GM18508 (cell line): ENCODE measurements around the gene MAST3.

ENCODE experiments used
- ATAC-seq: cut with Tn5 transposase; IDR thresholded peaks from one replicate; pipeline ENCODE4 v1.9.1; 2021; ENCODE audit warnings: moderate number of reproducible peaks; ENCODE audit not compliant: insufficient read depth, unreplicated experiment

The MAST3 gene

GRCh38 chr19:18109733-18110608, 12.4 kb downstream of the MAST3 start:
- ATAC-seq = no peak

- no peak for ATAC-seq
Measured at GRCh38 chr19:18110609-18111232, 13.1 kb downstream of the MAST3 start.

- ATAC-seq = no peak
Measured at GRCh38 chr19:18112989-18113478, 15.5 kb downstream of the MAST3 start.

GRCh38 chr19:18113827-18114226, 16.2 kb downstream of the MAST3 start:
- no peak for ATAC-seq

- ATAC-seq = no peak
Measured at GRCh38 chr19:18114483-18114882, 16.9 kb downstream of the MAST3 start.

- ATAC-seq = no peak
Measured at GRCh38 chr19:18117364-18117691, 19.8 kb downstream of the MAST3 start.

GRCh38 chr19:18117692-18118378, 20.3 kb downstream of the MAST3 start:
- no peak for ATAC-seq

- no peak for ATAC-seq
Measured at GRCh38 chr19:18118420-18119012, 20.9 kb downstream of the MAST3 start.

GRCh38 chr19:18119013-18119716, 21.6 kb downstream of the MAST3 start:
- ATAC-seq = no peak

- ATAC-seq = no peak
Measured at GRCh38 chr19:18119717-18120105, 22.1 kb downstream of the MAST3 start.

- ATAC-seq = no peak
Measured at GRCh38 chr19:18120127-18120526, 22.5 kb downstream of the MAST3 start.

GRCh38 chr19:18121166-18121565, 23.6 kb downstream of the MAST3 start:
- no peak for ATAC-seq

- ATAC-seq = no peak
Measured at GRCh38 chr19:18122424-18122823, 24.8 kb downstream of the MAST3 start.

GRCh38 chr19:18122860-18123795, 25.6 kb downstream of the MAST3 start:
- ATAC-seq = no peak

- ATAC-seq = no peak
Measured at GRCh38 chr19:18123819-18124218, 26.2 kb downstream of the MAST3 start.

GRCh38 chr19:18126097-18126496, 28.5 kb downstream of the MAST3 start:
- ATAC-seq = no peak

GRCh38 chr19:18128044-18128443, 30.5 kb downstream of the MAST3 start:
- ATAC-seq = no peak

GRCh38 chr19:18128805-18129204, 31.2 kb downstream of the MAST3 start:
- no peak for ATAC-seq
